ENCODE data around the gene PTGES3. TPM values are rescaled to one million over a fixed set of nuclear protein-coding genes. Genes with fewer than 3 reads are reported as not detected.

The PTGES3 gene
- total RNA-seq, 4 donors from 2014 or later: 73.5 to 115 (median 104) TPM

DNA sequence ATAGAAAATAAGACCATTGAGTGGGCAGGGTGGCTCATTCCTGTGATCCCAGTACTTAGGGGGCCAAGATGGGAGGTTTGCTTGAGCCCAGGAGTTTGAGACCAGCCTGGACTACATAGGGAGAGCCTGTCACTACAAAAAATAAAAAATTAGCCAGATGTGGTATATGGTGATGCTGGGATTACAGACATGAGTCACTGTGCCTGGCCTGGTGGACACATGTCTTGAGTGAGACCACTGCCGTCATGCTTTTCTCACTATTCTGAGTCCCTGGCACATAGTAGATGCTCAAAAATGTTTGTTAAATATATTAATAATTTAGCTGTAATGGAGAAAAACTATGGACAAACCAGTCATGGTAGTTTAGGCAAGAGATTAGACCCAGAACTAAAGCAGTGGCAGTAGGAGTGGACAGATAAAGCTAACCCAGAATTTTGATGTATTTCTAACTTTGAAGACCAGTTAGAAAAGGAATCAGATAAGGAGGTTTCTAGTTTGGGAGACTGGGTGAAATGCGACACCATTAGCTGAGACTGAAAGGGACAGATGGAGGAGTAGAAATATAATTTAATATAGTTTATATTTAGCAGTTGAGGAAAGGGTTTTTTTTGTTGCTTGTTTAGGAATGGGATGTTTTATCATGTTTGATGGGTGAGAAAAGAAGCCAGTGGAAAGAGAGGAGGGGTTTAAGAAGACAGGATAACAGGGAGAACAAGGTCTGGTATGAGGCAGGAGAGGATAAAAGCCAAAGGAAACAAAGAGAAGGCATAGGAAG is 7.4 kb upstream of the PTGES3 start:
- Histone ChIP-seq H3K27ac (no peak overlapping the region), H3K4me3 (no peak overlapping the region), H3K4me1 (no peaks in the 10 kb centered on the region), H3K9me3 (no peaks in the 10 kb centered on the region), H3K36me3 (no peaks in the 10 kb centered on the region), H3K27me3 (no peaks in the 10 kb centered on the region)
- ATAC-seq: no peak
- WGBS, 2 donors (ENCODE audit: low coverage in 1 of 2): 64 to 74% methylated on average over 2 of the region's 2 CpGs
- TF ChIP-seq POLR2A (IDR thresholded peaks at IDR 0.05) (no peak), POLR2AphosphoS5 (IDR thresholded peaks at IDR 0.05) (no peak), EP300 (IDR thresholded peaks at IDR 0.05) (no peak)
- TF ChIP-seq, protein P1, sequence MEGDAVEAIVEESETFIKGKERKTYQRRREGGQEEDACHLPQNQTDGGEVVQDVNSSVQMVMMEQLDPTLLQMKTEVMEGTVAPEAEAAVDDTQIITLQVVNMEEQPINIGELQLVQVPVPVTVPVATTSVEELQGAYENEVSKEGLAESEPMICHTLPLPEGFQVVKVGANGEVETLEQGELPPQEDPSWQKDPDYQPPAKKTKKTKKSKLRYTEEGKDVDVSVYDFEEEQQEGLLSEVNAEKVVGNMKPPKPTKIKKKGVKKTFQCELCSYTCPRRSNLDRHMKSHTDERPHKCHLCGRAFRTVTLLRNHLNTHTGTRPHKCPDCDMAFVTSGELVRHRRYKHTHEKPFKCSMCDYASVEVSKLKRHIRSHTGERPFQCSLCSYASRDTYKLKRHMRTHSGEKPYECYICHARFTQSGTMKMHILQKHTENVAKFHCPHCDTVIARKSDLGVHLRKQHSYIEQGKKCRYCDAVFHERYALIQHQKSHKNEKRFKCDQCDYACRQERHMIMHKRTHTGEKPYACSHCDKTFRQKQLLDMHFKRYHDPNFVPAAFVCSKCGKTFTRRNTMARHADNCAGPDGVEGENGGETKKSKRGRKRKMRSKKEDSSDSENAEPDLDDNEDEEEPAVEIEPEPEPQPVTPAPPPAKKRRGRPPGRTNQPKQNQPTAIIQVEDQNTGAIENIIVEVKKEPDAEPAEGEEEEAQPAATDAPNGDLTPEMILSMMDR (IDR thresholded peaks at IDR 0.05): no peak

GRCh38 chr12:56694161-56694560 is 6.1 kb upstream of the PTGES3 start:
- Histone ChIP-seq H3K4me1 (peaks cover 0 to 6% (median under 1%) of the 10 kb centered on the region in 3 donors), H3K4me3 (no peak overlapping the region), H3K9me3 (no peaks in the 10 kb centered on the region), H3K27me3 (no peaks in the 10 kb centered on the region), H3K27ac (no peak overlapping the region), H3K36me3 (no peaks in the 10 kb centered on the region)
- no peak for ATAC-seq
- 76 to 86% methylated on average over 1 to 5 of the region's 5 CpGs for WGBS, 2 donors (ENCODE audit: low coverage in 1 of 2)
- TF ChIP-seq POLR2A (IDR thresholded peaks at IDR 0.05) (no peak), EP300 (IDR thresholded peaks at IDR 0.05) (no peak), POLR2AphosphoS5 (IDR thresholded peaks at IDR 0.05) (no peak)
- TF ChIP-seq, protein P1 (IDR thresholded peaks at IDR 0.05): no peak

DNA sequence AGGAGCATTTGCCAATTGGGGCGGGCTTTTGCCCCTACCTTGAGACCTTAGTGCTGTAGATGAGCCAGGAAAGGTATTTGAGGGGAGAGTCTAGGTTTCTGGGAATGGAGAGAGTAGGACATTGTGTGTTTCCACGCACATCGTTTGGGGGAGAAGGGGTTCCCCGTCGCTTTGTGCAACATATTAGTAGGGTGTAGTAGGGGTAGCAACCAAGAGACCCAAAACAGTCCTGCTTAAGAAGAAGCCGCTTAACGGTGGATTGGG is 694 bp upstream of the PTGES3 start:
- 0 to 3% methylated on average over 6 to 7 of the region's 7 CpGs for WGBS, 2 donors (ENCODE audit: low coverage in 1 of 2)
- peak overlapping the region; percentile 39 to 95 for H3K4me3 ChIP-seq
- no peaks in the 10 kb centered on the region for H3K36me3 ChIP-seq
- ATAC-seq: no peak
- peaks cover 0 to 42% (median 13%) of the 10 kb centered on the region in 3 donors for H3K4me1 ChIP-seq
- H3K27ac ChIP-seq: peak overlapping the region; percentile 88 to 100 (median 98)
- no peaks in the 10 kb centered on the region for H3K9me3 ChIP-seq
- TF ChIP-seq POLR2A (IDR thresholded peaks at IDR 0.05) (no peak), EP300 (IDR thresholded peaks at IDR 0.05) (no peak), POLR2AphosphoS5 (IDR thresholded peaks at IDR 0.05) (no peak)
- TF ChIP-seq, protein P1 (IDR thresholded peaks at IDR 0.05): no peak
- no peaks in the 10 kb centered on the region for H3K27me3 ChIP-seq

DNA sequence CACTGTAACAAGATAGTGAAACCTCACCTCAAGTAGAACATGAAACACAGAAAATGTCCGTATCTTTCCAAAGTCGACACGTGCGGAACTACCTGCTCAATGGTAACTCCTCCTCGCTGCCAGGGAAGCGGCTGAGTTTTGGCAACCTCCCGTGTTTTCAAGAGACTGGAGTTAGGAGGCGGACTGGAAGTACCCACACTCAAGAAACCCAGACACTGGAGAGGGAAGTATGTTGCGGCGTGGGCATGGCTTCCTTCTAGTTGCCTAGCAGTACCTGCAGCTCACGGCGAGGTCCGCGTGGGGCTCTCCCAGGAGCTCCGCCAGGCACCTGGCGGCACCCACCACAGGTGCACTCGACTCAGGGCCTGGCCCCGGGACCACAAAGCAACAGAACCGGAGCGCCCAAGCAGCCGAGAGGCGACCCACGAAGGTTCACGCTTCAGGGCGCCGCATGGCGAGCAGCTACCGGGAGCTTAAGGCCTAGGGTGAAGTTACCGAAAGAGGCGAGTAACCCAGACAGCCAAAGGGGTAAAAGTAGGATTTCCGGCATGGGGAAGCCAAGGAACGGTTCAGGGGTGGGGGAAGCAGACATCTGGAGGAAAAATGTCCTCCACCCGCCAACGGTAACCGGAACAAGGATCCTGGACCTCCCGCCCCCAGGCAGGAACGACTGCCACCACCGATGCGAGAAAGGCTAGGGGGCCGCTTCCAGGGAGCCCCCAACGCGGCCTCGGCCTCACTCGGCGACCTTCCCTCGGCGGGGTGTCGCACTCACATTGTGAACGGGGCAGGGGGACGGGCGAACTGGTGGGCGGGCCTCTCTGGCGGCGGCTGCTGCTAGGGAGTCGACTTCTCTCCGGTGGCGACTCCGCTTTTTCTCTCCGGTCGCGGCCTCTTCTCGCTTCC is 608 bp downstream of the PTGES3 start:
- TF ChIP-seq POLR2AphosphoS5 (IDR thresholded peaks at IDR 0.05) (no peak), POLR2A (IDR thresholded peaks at IDR 0.05) (no peak), EP300 (IDR thresholded peaks at IDR 0.05) (no peak)
- TF ChIP-seq, protein P1 (IDR thresholded peaks at IDR 0.05): no peak
- peak overlapping the region; percentile 94 to 100 (median 98) for H3K27ac ChIP-seq
- H3K27me3 ChIP-seq: no peaks in the 10 kb centered on the region
- ATAC-seq: no peak
- H3K36me3 ChIP-seq: no peaks in the 10 kb centered on the region
- peaks cover 0 to 55% (median 17%) of the 10 kb centered on the region in 3 donors for H3K4me1 ChIP-seq
- peak overlapping the region; percentile 79 to 95 for H3K4me3 ChIP-seq
- no peaks in the 10 kb centered on the region for H3K9me3 ChIP-seq
- WGBS, 2 donors (ENCODE audit: low coverage in 1 of 2): 0% methylated on average over 6 to 11 of the region's 62 CpGs
